ENCODE measurements around the gene MIEF2. TPM values are rescaled to one million over a fixed set of nuclear protein-coding genes. Genes with fewer than 3 reads are reported as not detected.

MIEF2 gene
- total RNA-seq, 1 donor from 2014 or later: 12.0 TPM

DNA sequence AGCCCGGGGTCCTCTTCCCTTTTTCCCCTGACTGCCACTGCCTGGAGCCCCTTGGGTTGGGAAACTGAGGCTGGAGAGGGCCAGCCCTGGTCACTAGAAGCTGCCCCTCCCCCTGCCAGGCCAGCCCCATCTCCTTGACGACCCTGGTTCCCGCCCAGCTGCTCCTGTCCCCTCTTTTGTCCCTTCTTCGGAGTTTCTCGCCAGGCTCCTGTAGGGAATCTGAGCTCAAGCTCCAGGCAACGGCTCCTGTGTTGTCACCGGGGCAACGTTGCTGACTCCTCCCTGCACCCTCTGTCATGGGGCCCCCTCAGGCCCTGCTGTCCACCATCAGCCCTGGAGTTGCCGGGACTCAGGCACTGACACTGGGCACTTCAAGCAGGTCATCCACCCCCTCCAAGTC is 29.3 kb upstream of the MIEF2 start:
- H3K36me3 ChIP-seq: peaks cover 6% of the 10 kb centered on the region
- no peak for DNase-seq
- H3K4me1 ChIP-seq: peaks cover 6% of the 10 kb centered on the region
- H3K27me3 ChIP-seq: no peaks in the 10 kb centered on the region
- intact Hi-C loops (cut with DNase I): no loop called here
- H3K4me3 ChIP-seq: no peak overlapping the region
- H3K9me3 ChIP-seq: no peaks in the 10 kb centered on the region
- H3K27ac ChIP-seq: no peak overlapping the region
- no peak for TF ChIP-seq CTCF (IDR thresholded peaks at IDR 0.05)
- ATAC-seq: no peak

GRCh38 chr17:18233803-18234518 is 26.5 kb upstream of the MIEF2 start:
- intact Hi-C loops (cut with DNase I): no loop called here

DNA sequence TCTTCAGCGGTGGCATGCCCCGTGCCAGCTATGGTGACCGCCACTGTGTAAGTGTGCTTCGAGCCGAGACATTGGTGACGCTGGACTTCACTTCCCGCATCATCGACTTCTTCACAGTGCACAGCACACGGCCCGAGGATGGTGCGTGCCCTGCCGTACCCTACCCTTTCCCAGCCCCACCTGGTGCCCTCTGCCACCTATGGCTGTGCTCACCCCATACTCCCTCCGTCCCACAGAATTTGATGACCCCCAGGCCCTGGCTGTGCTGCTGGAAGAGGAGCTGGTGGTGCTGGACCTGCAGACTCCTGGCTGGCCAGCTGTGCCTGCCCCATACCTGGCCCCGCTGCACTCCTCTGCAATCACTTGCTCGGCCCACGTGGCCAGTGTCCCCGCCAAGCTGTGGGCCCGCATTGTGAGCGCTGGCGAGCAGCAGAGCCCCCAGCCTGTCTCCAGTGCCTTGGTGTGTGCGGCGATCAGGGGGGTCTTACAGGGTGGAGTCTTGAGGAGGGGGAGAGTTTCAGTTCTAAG is 25.5 kb upstream of the MIEF2 start:
- Histone ChIP-seq H3K36me3 (peaks cover 15% of the 10 kb centered on the region), H3K9me3 (no peaks in the 10 kb centered on the region), H3K27ac (no peak overlapping the region), H3K27me3 (no peaks in the 10 kb centered on the region), H3K4me1 (no peaks in the 10 kb centered on the region), H3K4me3 (no peak overlapping the region)
- intact Hi-C loops (cut with DNase I): no loop called here
- no peak for TF ChIP-seq CTCF (IDR thresholded peaks at IDR 0.05)
- DNase-seq (no peak), ATAC-seq (no peak)

More at GRCh38 chr17:18233803-18234518, 26.5 kb upstream of the MIEF2 start:
- no peak for DNase-seq
- no peak overlapping the region for H3K27ac ChIP-seq
- no peak overlapping the region for H3K4me3 ChIP-seq
- TF ChIP-seq CTCF (IDR thresholded peaks at IDR 0.05): no peak
- no peaks in the 10 kb centered on the region for H3K27me3 ChIP-seq
- H3K36me3 ChIP-seq: peaks cover 15% of the 10 kb centered on the region
- no peak for ATAC-seq
- H3K4me1 ChIP-seq: no peaks in the 10 kb centered on the region
- no peaks in the 10 kb centered on the region for H3K9me3 ChIP-seq

GRCh38 chr17:18235743-18236256 is 24.7 kb upstream of the MIEF2 start:
- TF ChIP-seq CTCF (IDR thresholded peaks at IDR 0.05): no peak
- peaks cover 15% of the 10 kb centered on the region for H3K36me3 ChIP-seq
- no peak overlapping the region for H3K27ac ChIP-seq
- no peaks in the 10 kb centered on the region for H3K4me1 ChIP-seq
- no peaks in the 10 kb centered on the region for H3K27me3 ChIP-seq
- H3K9me3 ChIP-seq: no peaks in the 10 kb centered on the region
- intact Hi-C loops (cut with DNase I): loop anchor here (2.0 kb wide), 1 partner anchor 29 kb away; no protein-coding TSS in a partner anchor
- ATAC-seq (no peak), DNase-seq (no peak)
- no peak overlapping the region for H3K4me3 ChIP-seq

- ATAC-seq (no peak), DNase-seq (no peak)
- H3K36me3 ChIP-seq: peaks cover 15% of the 10 kb centered on the region
- no peak for TF ChIP-seq CTCF (IDR thresholded peaks at IDR 0.05)
- no peaks in the 10 kb centered on the region for H3K9me3 ChIP-seq
- no peak overlapping the region for H3K4me3 ChIP-seq
- H3K4me1 ChIP-seq: no peaks in the 10 kb centered on the region
- no peaks in the 10 kb centered on the region for H3K27me3 ChIP-seq
- intact Hi-C loops (cut with DNase I): loop anchor here (2.0 kb wide), 1 partner anchor 30 kb away; no protein-coding TSS in a partner anchor
- H3K27ac ChIP-seq: no peak overlapping the region
These were observed 24.0 kb upstream of the MIEF2 start for GRCh38 chr17:18236494-18236893.

Data from upper lobe of right lung (tissue), 1 donor.